SH-SY5Y (cell line): ENCODE data around the gene GDA.

Experiments used
- GATA2 ChIP-seq: IDR thresholded peaks from 2 replicates; pipeline ENCODE4 v1.6.1; 2011; ENCODE audit warnings: mild to moderate bottlenecking, low read depth, low read length
- GATA3 ChIP-seq: IDR thresholded peaks from 2 replicates; pipeline ENCODE4 v1.6.1; 2011; ENCODE audit warnings: low read depth, mild to moderate bottlenecking, low read length, moderate library complexity

DNA sequence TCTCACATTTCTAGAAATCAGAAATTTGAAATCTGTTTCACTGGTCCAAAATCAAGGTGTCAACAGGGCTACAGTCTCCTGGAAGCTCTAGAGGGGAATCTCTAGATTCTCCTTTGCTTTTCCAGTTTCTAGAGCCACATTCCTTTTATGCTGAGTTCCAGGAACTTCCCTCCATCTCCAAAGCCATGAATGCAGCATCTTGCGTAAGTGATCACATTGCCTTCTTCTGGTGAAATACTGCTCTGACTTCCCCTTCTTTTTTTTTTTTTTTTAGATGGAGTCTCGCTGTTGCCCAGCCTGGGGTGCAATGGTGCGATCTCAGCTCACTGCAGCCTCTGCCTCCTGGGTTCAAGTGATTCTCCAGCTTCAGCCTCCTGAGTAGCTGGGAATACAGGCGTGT lies 23.8 kb downstream of the GDA start:
- TF ChIP-seq GATA3 = no peak
- TF ChIP-seq GATA2 = no peak
